Measurements from ENCODE around the gene EVX1. TPM values are rescaled to one million over a fixed set of nuclear protein-coding genes. Genes with fewer than 3 reads are reported as not detected.

Gene EVX1
- total RNA-seq, 1 experiment from 2014 or later = not detected

DNA sequence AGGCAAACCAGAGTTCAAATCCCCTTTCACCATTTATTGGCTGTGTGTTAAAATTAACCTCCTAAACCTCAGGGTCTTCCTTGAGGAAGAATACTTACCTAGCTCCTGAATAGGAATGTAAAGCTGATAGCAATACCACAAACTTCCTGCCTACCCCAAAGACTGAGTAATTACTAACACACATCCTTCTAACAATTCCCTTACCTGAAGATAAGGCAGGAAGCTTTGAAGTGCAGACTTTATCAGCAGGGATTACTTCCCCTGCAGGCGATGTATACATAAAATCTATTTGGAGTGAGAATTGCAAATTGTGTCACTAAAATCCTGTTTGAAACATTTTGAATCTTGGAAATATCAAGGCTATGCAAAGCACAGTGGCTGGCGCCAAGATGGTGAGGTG is 21.2 kb downstream of the EVX1 start:
- peak in 1 of 2 experiments; percentile 36 for DNase-seq
- ChIA-PET POLR2A (no interaction called here), CTCF (interaction anchor here (0.6 to 1.0 kb wide), 2 partner anchors 137 to 343 kb away, joined by 3 to 4 read pairs; no protein-coding TSS in a partner anchor)
- H3K27me3 ChIP-seq (replicated peaks; ENCODE audit: control insufficient read depth, insufficient read depth, low read length) = no peaks in the 10 kb centered on the region
- peak overlapping the region; percentile 60 for H3K27ac Mint-ChIP-seq (ENCODE audit: unreplicated experiment)
- H3K9me3 Mint-ChIP-seq (ENCODE audit: unreplicated experiment) = no peaks in the 10 kb centered on the region
- H3K4me1 Mint-ChIP-seq (ENCODE audit: low read depth, unreplicated experiment) = peaks cover 39% of the 10 kb centered on the region
- H3K36me3 Mint-ChIP-seq (ENCODE audit: insufficient read depth, unreplicated experiment) = no peaks in the 10 kb centered on the region
- no TSS peak for BruUV-seq (replicated peaks)
- intact Hi-C loops (cut with micrococcal nuclease; ENCODE audit: unreplicated experiment) = loop anchor here (5.0 kb wide), 1 partner anchor 84 kb away; no protein-coding TSS in a partner anchor
- TF ChIP-seq, protein P1, sequence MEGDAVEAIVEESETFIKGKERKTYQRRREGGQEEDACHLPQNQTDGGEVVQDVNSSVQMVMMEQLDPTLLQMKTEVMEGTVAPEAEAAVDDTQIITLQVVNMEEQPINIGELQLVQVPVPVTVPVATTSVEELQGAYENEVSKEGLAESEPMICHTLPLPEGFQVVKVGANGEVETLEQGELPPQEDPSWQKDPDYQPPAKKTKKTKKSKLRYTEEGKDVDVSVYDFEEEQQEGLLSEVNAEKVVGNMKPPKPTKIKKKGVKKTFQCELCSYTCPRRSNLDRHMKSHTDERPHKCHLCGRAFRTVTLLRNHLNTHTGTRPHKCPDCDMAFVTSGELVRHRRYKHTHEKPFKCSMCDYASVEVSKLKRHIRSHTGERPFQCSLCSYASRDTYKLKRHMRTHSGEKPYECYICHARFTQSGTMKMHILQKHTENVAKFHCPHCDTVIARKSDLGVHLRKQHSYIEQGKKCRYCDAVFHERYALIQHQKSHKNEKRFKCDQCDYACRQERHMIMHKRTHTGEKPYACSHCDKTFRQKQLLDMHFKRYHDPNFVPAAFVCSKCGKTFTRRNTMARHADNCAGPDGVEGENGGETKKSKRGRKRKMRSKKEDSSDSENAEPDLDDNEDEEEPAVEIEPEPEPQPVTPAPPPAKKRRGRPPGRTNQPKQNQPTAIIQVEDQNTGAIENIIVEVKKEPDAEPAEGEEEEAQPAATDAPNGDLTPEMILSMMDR (IDR thresholded peaks at IDR 0.05; ENCODE audit: insufficient read depth in 1 of 2, low read depth in 1 of 2, low read length in 1 of 2, severe bottlenecking in 1 of 2, unreplicated experiment in 1 of 2) = no peak
- H3K4me3 Mint-ChIP-seq (ENCODE audit: unreplicated experiment) = no peak overlapping the region
- no peaks in the 10 kb centered on the region for H3K9me3 ChIP-seq
- H3K4me1 ChIP-seq = peaks cover 33% of the 10 kb centered on the region
- H3K27me3 Mint-ChIP-seq (ENCODE audit: insufficient read depth, unreplicated experiment) = no peaks in the 10 kb centered on the region
- no peak overlapping the region for H3K4me3 ChIP-seq (ENCODE audit: low read depth, low read length)
- no peaks in the 10 kb centered on the region for H3K36me3 ChIP-seq (ENCODE audit: control insufficient read depth, insufficient read depth, low read length)

DNA sequence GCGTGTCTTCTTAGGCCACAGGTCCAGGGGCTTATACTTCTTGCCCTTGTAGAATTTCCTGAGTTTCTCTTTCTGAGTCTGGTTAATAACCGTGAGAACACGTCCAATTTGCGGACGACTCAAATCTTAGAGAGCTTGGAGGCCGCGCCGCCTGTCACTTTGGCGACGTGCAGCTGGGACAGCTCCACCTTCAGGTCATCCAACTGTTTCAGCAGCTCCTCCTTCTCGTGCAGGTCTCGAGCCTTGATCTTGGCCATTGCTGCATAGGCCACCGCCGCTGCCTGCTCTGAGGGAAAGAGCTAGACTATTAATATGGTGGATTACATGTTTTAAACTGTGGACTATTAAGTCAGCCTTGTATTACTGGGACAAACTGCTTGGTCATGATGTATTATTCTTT is 26.9 kb downstream of the EVX1 start:
- Mint-ChIP-seq H3K27me3 (ENCODE audit: insufficient read depth, unreplicated experiment) (no peaks in the 10 kb centered on the region), H3K9me3 (ENCODE audit: unreplicated experiment) (peaks cover 8% of the 10 kb centered on the region), H3K4me1 (ENCODE audit: low read depth, unreplicated experiment) (peaks cover 5% of the 10 kb centered on the region), H3K36me3 (ENCODE audit: insufficient read depth, unreplicated experiment) (no peaks in the 10 kb centered on the region), H3K4me3 (ENCODE audit: unreplicated experiment) (no peak overlapping the region), H3K27ac (ENCODE audit: unreplicated experiment) (no peak overlapping the region)
- Histone ChIP-seq H3K4me1 (peaks cover 4% of the 10 kb centered on the region; the same call in 1 of the 2 replicates), H3K9me3 (no peaks in the 10 kb centered on the region; the same call in 1 of the 2 replicates), H3K36me3 (ENCODE audit: control insufficient read depth, insufficient read depth, low read length) (no peaks in the 10 kb centered on the region), H3K27me3 (replicated peaks; ENCODE audit: control insufficient read depth, insufficient read depth, low read length) (no peaks in the 10 kb centered on the region), H3K4me3 (ENCODE audit: low read depth, low read length) (no peak overlapping the region)
- intact Hi-C loops (cut with micrococcal nuclease; ENCODE audit: unreplicated experiment) = no loop called here
- ChIA-PET CTCF (no interaction called here), POLR2A (no interaction called here)
- TF ChIP-seq, protein P1 (IDR thresholded peaks at IDR 0.05; ENCODE audit: insufficient read depth in 1 of 2, low read depth in 1 of 2, low read length in 1 of 2, severe bottlenecking in 1 of 2, unreplicated experiment in 1 of 2) = no peak
- DNase-seq = no peak
- no TSS peak for BruUV-seq (replicated peaks)

DNA sequence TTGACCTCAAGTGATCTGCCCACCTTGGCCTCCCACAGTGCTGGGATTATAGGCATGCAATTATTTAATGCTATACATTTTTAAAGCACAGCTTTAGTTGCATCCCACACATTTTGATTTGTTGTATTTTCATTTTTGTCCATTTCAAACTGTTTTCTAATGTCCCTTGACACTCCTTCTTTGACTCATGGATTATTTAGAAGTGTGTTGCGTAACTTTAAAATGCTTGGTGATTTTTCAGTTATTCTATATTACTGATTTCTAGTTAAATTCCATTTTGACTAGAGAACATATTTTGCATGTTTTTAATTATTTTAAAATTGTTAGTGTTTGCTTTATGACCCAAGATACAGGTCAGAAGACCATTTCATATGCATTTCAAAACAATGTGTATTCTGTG is 28.8 kb downstream of the EVX1 start:
- Histone ChIP-seq H3K27me3 (replicated peaks; ENCODE audit: control insufficient read depth, insufficient read depth, low read length) (no peaks in the 10 kb centered on the region), H3K4me1 (no peaks in the 10 kb centered on the region), H3K4me3 (ENCODE audit: low read depth, low read length) (no peak overlapping the region), H3K36me3 (ENCODE audit: control insufficient read depth, insufficient read depth, low read length) (no peaks in the 10 kb centered on the region), H3K9me3 (no peaks in the 10 kb centered on the region; the same call in 1 of the 2 replicates)
- H3K27ac Mint-ChIP-seq (ENCODE audit: unreplicated experiment) = no peak overlapping the region
- intact Hi-C loops (cut with micrococcal nuclease; ENCODE audit: unreplicated experiment) = no loop called here
- POLR2A ChIA-PET = no interaction called here
- no peaks in the 10 kb centered on the region for H3K27me3 Mint-ChIP-seq (ENCODE audit: insufficient read depth, unreplicated experiment)
- BruUV-seq (replicated peaks) = no TSS peak
- H3K4me1 Mint-ChIP-seq (ENCODE audit: low read depth, unreplicated experiment) = no peaks in the 10 kb centered on the region
- TF ChIP-seq, protein P1 (IDR thresholded peaks at IDR 0.05; ENCODE audit: insufficient read depth in 1 of 2, low read depth in 1 of 2, low read length in 1 of 2, severe bottlenecking in 1 of 2, unreplicated experiment in 1 of 2) = no peak
- CTCF ChIA-PET = no interaction called here
- no peak overlapping the region for H3K4me3 Mint-ChIP-seq (ENCODE audit: unreplicated experiment)
- H3K9me3 Mint-ChIP-seq (ENCODE audit: unreplicated experiment) = peaks cover 8% of the 10 kb centered on the region
- no peaks in the 10 kb centered on the region for H3K36me3 Mint-ChIP-seq (ENCODE audit: insufficient read depth, unreplicated experiment)
- DNase-seq = no peak

All from Caco-2 (cell line).